ENCODE measurements around the gene VDR. TPM values are rescaled to one million over a fixed set of nuclear protein-coding genes. Genes with fewer than 3 reads are reported as not detected.

Gene VDR
- polyA plus RNA-seq = not detected in 2 replicates
- not detected in 2 replicates for polyA minus RNA-seq

DNA sequence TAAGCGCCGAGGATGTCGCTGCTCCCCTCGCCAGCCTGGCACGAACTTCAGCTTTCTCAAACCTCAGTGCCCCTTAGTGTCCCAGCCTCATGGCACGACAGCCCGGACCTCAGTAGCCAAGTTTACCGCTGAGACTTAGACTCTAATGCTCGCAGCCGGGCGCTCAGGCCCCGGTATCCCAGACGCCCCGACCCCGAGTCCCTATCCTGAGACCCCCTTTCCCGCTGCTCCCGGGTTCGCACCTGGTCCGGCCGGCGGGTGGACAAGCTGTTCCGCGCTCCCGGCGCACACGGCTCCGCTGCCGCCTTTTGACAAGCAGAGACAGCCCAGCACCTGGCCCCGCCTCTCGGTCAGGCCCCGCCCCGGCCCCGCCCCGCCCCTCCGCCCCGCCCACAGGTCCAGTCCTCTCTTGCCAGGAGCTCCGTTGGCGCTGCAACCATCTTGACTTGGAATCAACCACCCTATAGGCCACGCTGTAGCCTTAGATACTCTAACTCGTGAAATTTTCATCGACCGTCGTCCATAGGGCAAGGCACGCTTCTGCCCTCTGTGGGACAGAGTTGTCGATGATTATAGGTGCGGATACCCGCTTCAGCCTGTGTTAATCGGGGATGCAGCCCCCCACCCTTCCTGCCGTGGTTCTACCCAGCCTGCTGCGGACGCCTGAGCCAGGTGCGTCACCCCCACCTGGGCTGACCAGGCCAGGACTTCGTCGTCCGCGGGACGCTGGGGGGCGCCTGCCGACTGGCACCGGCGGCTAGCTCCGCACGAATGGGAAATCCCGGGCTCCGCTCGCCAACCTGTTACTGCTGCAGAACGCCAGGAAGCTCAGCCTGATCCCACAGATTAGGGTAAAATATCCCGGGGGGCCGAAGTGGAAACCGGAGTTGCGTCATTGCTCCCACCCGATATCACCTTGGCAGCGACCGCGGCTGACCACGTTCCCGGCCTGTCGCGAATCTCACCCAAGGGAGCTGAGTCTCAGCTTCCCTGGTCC lies at the start of gene VDR:
TSS of gene VDR (minus strand) at position 282 of the 997 bp plus-strand sequence. CDS start 25,881 bp downstream, outside the sequence.
- H3K27ac ChIP-seq (ENCODE audit: low read length) = no peak within 1 kb of the TSS
- no peaks in the 10 kb centered on the region for H3F3A ChIP-seq (ENCODE audit: insufficient read depth, low read length, poor library complexity, severe bottlenecking)
- peak within 1 kb of the TSS; percentile 69 for H3K4me3 ChIP-seq (ENCODE audit: low read length)
- no peaks in the 10 kb centered on the region for H4K20me1 ChIP-seq (ENCODE audit: insufficient read depth)
- peak within 1 kb of the TSS; percentile 20 for H3K9ac ChIP-seq (ENCODE audit: low read length)
- H3K79me2 ChIP-seq (replicated peaks; ENCODE audit: insufficient read depth, low read length) = no peaks in the 10 kb centered on the region
- peaks cover 48% of the 10 kb centered on the region for H3K27me3 ChIP-seq (ENCODE audit: insufficient read depth, low read depth, low read length)
- H3K9me2 ChIP-seq (ENCODE audit: insufficient read depth, low read length) = no peaks in the 10 kb centered on the region
- no peak for TF ChIP-seq TAF1 (IDR thresholded peaks at IDR 0.05; ENCODE audit: low read depth)
- TF ChIP-seq, protein P1, sequence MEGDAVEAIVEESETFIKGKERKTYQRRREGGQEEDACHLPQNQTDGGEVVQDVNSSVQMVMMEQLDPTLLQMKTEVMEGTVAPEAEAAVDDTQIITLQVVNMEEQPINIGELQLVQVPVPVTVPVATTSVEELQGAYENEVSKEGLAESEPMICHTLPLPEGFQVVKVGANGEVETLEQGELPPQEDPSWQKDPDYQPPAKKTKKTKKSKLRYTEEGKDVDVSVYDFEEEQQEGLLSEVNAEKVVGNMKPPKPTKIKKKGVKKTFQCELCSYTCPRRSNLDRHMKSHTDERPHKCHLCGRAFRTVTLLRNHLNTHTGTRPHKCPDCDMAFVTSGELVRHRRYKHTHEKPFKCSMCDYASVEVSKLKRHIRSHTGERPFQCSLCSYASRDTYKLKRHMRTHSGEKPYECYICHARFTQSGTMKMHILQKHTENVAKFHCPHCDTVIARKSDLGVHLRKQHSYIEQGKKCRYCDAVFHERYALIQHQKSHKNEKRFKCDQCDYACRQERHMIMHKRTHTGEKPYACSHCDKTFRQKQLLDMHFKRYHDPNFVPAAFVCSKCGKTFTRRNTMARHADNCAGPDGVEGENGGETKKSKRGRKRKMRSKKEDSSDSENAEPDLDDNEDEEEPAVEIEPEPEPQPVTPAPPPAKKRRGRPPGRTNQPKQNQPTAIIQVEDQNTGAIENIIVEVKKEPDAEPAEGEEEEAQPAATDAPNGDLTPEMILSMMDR (IDR thresholded peaks at IDR 0.05; ENCODE audit: poor library complexity, severe bottlenecking) = peak; percentile 63
- peak; percentile 27 for TF ChIP-seq MXI1 (conservative IDR thresholded peaks at IDR 0.05; ENCODE audit: poor library complexity, severe bottlenecking)
- TF ChIP-seq SMC3 (conservative IDR thresholded peaks at IDR 0.05; ENCODE audit: poor library complexity) = peak; percentile 65
- TF ChIP-seq RAD21 (conservative IDR thresholded peaks at IDR 0.05) = peak; percentile 50
- no peak within 1 kb of the TSS for H2AFZ ChIP-seq (ENCODE audit: low read depth, low read length)
- H3K36me3 ChIP-seq (ENCODE audit: insufficient read depth, low read length) = no peaks in the 10 kb centered on the region
- peak within 1 kb of the TSS; percentile 57 for H3K4me2 ChIP-seq (ENCODE audit: low read length)
- H3K9me3 ChIP-seq (ENCODE audit: low read length) = no peaks in the 10 kb centered on the region

DNA sequence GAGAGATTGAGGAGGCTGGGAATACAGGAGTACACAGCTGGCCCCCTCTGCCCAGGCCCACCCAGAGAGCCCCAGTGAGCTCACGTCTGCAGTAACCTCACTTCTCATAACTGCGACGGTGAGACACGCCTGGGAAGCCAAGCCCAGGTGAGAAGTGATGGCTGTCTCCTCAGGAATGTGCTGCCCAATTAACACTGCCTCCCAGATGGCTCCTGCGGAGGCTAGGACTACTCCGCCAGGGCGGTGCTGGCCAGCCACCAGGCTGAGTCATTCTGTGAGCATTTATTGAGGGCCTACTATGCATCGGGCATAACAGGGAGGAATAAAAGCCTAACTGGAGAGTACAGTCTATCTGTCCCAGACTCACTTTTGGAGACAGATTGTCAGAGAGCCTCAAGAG lies 49.3 kb upstream of the VDR start:
- Histone ChIP-seq H3K9ac (ENCODE audit: low read length) (no peak overlapping the region), H3F3A (ENCODE audit: insufficient read depth, low read length, poor library complexity, severe bottlenecking) (no peaks in the 10 kb centered on the region), H3K36me3 (ENCODE audit: insufficient read depth, low read length) (no peaks in the 10 kb centered on the region), H3K27ac (ENCODE audit: low read length) (no peak overlapping the region), H3K27me3 (ENCODE audit: insufficient read depth, low read depth, low read length) (no peaks in the 10 kb centered on the region), H3K4me2 (ENCODE audit: low read length) (no peak overlapping the region), H3K9me2 (ENCODE audit: insufficient read depth, low read length) (no peaks in the 10 kb centered on the region), H2AFZ (ENCODE audit: low read depth, low read length) (no peak overlapping the region), H3K9me3 (ENCODE audit: low read length) (no peaks in the 10 kb centered on the region), H4K20me1 (ENCODE audit: insufficient read depth) (no peaks in the 10 kb centered on the region), H3K79me2 (replicated peaks; ENCODE audit: insufficient read depth, low read length) (no peaks in the 10 kb centered on the region), H3K4me3 (ENCODE audit: low read length) (no peak overlapping the region)
- TF ChIP-seq MXI1 (conservative IDR thresholded peaks at IDR 0.05; ENCODE audit: poor library complexity, severe bottlenecking) = no peak
- TF ChIP-seq POLR2AphosphoS5 (IDR thresholded peaks at IDR 0.05) = no peak
- TF ChIP-seq EZH2 (IDR thresholded peaks at IDR 0.05; ENCODE audit: borderline replicate concordance, insufficient read depth, low read length, poor library complexity, severe bottlenecking) = no peak
- no peak for TF ChIP-seq TAF1 (IDR thresholded peaks at IDR 0.05; ENCODE audit: low read depth)
- no peak for TF ChIP-seq EP300 (conservative IDR thresholded peaks at IDR 0.05; ENCODE audit: poor library complexity, severe bottlenecking)
- TF ChIP-seq, protein P2, sequence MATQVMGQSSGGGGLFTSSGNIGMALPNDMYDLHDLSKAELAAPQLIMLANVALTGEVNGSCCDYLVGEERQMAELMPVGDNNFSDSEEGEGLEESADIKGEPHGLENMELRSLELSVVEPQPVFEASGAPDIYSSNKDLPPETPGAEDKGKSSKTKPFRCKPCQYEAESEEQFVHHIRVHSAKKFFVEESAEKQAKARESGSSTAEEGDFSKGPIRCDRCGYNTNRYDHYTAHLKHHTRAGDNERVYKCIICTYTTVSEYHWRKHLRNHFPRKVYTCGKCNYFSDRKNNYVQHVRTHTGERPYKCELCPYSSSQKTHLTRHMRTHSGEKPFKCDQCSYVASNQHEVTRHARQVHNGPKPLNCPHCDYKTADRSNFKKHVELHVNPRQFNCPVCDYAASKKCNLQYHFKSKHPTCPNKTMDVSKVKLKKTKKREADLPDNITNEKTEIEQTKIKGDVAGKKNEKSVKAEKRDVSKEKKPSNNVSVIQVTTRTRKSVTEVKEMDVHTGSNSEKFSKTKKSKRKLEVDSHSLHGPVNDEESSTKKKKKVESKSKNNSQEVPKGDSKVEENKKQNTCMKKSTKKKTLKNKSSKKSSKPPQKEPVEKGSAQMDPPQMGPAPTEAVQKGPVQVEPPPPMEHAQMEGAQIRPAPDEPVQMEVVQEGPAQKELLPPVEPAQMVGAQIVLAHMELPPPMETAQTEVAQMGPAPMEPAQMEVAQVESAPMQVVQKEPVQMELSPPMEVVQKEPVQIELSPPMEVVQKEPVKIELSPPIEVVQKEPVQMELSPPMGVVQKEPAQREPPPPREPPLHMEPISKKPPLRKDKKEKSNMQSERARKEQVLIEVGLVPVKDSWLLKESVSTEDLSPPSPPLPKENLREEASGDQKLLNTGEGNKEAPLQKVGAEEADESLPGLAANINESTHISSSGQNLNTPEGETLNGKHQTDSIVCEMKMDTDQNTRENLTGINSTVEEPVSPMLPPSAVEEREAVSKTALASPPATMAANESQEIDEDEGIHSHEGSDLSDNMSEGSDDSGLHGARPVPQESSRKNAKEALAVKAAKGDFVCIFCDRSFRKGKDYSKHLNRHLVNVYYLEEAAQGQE (IDR thresholded peaks at IDR 0.05; ENCODE audit: borderline replicate concordance) = no peak
- no peak for TF ChIP-seq SMC3 (conservative IDR thresholded peaks at IDR 0.05; ENCODE audit: poor library complexity)
- no peak for TF ChIP-seq RAD21 (conservative IDR thresholded peaks at IDR 0.05)
- TF ChIP-seq, protein P1 (IDR thresholded peaks at IDR 0.05; ENCODE audit: poor library complexity, severe bottlenecking) = no peak
